COLO668 (cell line): ENCODE results near the gene IFT74.

Source experiments
- DNase-seq: peaks from one replicate; lab custom pipeline; 2025; ENCODE audit not compliant: unreplicated experiment; lab: John Stamatoyannopoulos, UW

Gene IFT74

DNA sequence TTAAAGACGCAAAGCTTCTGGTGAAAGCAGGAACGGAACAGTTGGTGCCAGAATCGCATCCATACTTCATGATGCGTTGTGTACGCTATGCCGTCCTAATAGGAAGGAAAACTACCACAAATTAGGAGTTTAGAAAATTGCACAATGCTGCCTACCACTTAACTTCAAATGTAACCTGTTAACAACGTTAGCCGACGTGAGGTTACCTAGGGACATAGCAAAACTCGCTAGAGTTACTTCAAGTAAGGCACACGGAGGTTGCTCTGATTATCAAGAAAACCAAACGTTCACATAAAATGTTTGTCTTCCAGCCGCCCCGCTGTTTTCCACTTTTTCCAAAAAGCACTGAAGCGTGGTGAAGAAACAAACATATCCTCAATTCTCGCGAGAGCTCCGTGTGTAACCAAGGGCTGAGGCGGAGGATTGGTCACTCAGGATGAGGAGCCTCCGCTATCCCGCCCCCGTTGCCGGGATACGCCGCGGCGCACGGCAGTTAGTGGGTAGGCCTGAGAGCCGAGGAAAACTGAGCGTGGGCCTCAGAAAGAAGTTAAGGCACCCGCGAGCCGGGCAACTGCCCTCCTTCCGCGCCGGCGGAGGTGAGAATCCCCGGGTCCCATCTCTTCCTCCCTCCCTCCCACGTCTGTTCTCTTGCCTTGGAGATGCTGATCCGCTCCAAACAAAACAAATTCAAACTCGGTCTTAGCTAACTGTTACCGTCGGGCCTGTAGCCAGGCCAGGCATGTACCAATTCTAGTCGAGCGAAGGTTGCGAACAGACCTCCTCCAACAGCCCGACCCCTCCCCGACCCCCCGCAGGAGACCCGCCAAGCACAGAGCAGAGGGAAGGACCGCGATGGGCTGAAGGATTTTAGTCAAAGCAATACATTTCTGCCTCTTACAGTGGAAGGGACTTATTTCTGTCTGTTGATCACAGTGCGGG, at the start of gene IFT74:
Gene IFT74, plus strand, starts transcription at position 492 of the 939 bp plus-strand sequence. CDS start 5,556 bp downstream, outside the sequence.
- DNase-seq = peak; percentile 95

GRCh38 chr9:26913138-26913668, 43.0 kb upstream of the IFT74 start:
- no peak for DNase-seq

- DNase-seq = no peak
Measured at GRCh38 chr9:26919698-26920097, 36.5 kb upstream of the IFT74 start.

- no peak for DNase-seq
Measured at GRCh38 chr9:26925609-26926008, 30.6 kb upstream of the IFT74 start.

GRCh38 chr9:26928902-26929495, 27.2 kb upstream of the IFT74 start:
- no peak for DNase-seq

- no peak for DNase-seq
Measured at GRCh38 chr9:26935847-26936246, 20.4 kb upstream of the IFT74 start.

DNA sequence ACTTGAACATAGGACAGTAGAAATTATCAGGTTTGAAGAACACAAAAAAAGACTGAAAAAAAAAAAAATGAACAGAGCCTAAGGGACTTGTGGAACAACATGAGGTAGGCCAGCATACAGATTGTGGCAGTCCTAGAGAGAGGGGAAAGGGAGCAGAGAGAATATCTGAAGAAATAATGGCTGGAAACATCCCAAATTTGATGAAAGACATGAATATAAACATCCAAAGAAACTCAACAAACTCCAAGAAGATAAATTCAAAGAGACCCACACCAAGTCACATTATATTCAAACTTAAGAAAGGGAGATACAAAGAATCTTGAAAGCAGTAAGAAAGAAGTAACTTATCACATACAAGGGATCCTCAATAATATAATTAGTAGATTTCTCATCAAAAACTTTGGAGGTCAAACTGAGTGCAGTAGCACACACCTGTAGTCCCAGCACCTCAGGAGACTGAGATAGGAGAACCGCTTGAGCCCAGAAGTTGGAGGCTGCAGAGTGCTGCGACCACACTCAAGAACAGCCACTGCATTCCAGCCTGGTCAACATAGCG, 18.3 kb upstream of the IFT74 start:
- DNase-seq = no peak

- no peak for DNase-seq
Measured at GRCh38 chr9:26939955-26940711, 16.1 kb upstream of the IFT74 start.

DNA sequence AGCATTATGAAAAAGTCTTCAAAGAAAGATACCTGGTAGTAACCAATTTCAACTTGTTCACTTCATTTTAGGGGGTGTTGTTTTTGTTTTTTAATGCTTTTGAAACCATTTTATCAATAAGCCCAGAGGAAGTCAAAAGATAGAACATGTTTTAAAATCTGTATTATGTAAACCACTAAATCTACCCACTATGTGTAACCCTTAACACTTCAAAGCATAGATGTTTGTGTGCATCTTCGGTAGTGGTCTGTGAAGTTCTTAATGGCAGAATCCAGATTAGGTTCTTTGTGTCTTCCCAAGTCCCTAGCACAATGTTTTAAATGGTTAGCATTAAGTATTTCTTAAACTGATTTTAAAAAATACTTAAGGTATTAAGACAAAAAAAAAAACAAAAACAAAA, 15.4 kb upstream of the IFT74 start:
- no peak for DNase-seq

- peak; percentile 10 for DNase-seq
Measured at GRCh38 chr9:26945591-26945990, 10.6 kb upstream of the IFT74 start.

GRCh38 chr9:26946753-26947727, 9.2 kb upstream of the IFT74 start, which contains the start of gene PLAA:
Gene PLAA, minus strand, starts transcription at chr9:26947242. Its CDS starts 197 bp downstream, at chr9:26947045.
- peak; percentile 93 for DNase-seq

DNA sequence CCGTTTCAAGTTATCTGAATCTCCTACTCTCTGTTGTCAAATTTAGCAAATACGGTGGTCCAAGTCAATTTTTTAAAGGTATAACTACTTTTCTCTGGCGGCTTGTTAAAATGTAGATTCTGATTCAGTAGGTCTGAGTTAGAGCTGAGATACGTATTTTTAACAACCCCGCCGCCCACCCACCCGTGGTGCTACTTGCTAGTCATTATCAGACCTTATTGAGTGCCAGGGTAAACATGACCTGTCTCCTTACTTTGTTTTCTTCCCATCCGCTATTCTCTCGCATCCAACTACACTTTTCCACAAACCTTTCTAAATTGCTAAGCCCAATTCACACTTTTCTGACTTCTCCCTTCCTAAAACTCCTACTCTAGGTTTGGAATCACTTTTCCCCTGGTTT, 8.5 kb upstream of the IFT74 start:
- DNase-seq = no peak

- DNase-seq = no peak
Measured at GRCh38 chr9:26949637-26950069, 6.6 kb upstream of the IFT74 start.

- no peak for DNase-seq
Measured at GRCh38 chr9:26950521-26950920, 5.7 kb upstream of the IFT74 start.

GRCh38 chr9:26951794-26952193, 4.4 kb upstream of the IFT74 start:
- DNase-seq = no peak

- no peak for DNase-seq
Measured at GRCh38 chr9:26954050-26954508, 2.1 kb upstream of the IFT74 start.

- no peak for DNase-seq
Measured at GRCh38 chr9:26955222-26955903, 849 bp upstream of the IFT74 start.

DNA sequence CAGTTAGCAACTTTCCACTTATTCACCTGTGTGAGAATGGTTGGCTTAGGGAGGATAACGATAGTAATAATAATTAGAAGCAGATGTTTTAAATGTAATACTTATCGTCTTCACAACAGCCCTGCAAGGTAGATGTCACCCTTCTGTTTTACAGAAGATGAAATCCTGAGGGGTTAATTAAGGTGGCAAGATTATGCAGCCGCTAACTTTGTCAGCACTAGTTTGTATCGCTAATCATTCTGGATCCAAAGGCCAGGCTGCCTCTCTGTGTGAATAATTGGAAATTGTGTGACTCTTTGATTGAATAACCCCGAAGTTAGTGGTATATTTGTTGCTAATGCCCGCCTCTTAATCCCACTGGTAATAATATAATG, 635 bp downstream of the IFT74 start:
- no peak for DNase-seq

- no peak for DNase-seq
Measured at GRCh38 chr9:26971721-26972120, 15.5 kb downstream of the IFT74 start.
